Measurements from ENCODE around the gene GDNF.

GDNF gene

DNA sequence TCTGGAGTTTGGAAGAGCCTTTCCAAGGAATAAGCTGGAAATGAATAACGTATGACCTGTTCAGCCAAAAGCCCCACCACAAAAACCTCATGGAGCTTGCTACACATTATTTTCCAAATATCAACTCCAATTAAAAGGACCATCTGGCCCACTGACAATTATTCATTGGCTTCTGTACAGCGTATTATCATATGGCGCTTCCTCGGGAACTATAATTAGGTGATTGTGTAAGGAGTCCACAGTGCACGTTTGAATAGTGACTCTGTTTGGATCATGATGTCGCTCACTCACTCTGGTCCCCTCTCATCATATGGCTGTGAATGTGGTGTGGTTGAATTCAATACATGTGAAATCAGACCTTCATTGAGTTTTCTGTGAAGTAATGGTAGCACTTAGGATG lies 52.1 kb downstream of the GDNF start:
- TF ChIP-seq POLR2AphosphoS5 (IDR thresholded peaks at IDR 0.05; ENCODE audit: low read depth, low read length) (no peak), SIN3A (IDR thresholded peaks at IDR 0.05; ENCODE audit: borderline replicate concordance, insufficient read depth, low read length) (no peak), TAF1 (IDR thresholded peaks at IDR 0.05; ENCODE audit: borderline replicate concordance, insufficient read depth, low read length) (no peak), FOXP2 (optimal IDR thresholded peaks at IDR 0.05; ENCODE audit: borderline replicate concordance, extremely low read depth, extremely low read length, insufficient read depth) (no peak)
- TF ChIP-seq, protein P1, sequence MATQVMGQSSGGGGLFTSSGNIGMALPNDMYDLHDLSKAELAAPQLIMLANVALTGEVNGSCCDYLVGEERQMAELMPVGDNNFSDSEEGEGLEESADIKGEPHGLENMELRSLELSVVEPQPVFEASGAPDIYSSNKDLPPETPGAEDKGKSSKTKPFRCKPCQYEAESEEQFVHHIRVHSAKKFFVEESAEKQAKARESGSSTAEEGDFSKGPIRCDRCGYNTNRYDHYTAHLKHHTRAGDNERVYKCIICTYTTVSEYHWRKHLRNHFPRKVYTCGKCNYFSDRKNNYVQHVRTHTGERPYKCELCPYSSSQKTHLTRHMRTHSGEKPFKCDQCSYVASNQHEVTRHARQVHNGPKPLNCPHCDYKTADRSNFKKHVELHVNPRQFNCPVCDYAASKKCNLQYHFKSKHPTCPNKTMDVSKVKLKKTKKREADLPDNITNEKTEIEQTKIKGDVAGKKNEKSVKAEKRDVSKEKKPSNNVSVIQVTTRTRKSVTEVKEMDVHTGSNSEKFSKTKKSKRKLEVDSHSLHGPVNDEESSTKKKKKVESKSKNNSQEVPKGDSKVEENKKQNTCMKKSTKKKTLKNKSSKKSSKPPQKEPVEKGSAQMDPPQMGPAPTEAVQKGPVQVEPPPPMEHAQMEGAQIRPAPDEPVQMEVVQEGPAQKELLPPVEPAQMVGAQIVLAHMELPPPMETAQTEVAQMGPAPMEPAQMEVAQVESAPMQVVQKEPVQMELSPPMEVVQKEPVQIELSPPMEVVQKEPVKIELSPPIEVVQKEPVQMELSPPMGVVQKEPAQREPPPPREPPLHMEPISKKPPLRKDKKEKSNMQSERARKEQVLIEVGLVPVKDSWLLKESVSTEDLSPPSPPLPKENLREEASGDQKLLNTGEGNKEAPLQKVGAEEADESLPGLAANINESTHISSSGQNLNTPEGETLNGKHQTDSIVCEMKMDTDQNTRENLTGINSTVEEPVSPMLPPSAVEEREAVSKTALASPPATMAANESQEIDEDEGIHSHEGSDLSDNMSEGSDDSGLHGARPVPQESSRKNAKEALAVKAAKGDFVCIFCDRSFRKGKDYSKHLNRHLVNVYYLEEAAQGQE (IDR thresholded peaks at IDR 0.05; ENCODE audit: insufficient read depth in 1 of 2, low read depth in 2 of 2, low read length in 2 of 2), result no peak

DNA sequence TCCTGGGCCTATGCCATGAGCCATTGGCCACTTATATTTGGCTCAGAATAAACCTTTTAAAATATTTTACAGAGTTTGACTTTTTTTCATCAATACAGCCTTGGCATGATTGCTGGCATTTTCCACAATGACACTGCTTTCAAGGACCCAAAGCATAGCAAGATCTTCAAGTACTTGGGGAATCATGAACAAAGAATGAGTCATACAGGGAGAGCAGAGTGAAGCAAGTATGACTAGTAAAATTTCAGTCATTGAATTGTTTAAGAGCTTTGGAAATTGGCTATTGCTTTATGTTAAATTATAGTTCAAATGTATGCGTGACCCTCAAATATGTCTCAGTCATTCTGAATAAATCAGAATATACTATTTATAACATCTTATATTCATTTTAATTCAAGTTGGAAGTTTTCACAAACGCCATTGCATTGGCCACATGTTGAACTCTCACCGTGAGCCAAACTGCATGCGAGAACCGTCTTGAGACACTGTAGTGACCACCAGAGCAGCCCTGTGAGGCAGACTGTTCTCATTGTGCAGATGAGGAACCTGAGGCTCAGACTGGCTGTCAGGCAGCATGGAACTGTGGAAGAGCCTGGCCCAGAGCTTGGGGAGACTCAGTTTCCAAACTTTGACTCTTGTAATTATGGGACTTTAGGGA lies 52.9 kb downstream of the GDNF start:
- TF ChIP-seq SIN3A (IDR thresholded peaks at IDR 0.05; ENCODE audit: borderline replicate concordance, insufficient read depth, low read length) (no peak), POLR2AphosphoS5 (IDR thresholded peaks at IDR 0.05; ENCODE audit: low read depth, low read length) (no peak), TAF1 (IDR thresholded peaks at IDR 0.05; ENCODE audit: borderline replicate concordance, insufficient read depth, low read length) (no peak), FOXP2 (optimal IDR thresholded peaks at IDR 0.05; ENCODE audit: borderline replicate concordance, extremely low read depth, extremely low read length, insufficient read depth) (no peak)
- TF ChIP-seq, protein P1 (IDR thresholded peaks at IDR 0.05; ENCODE audit: insufficient read depth in 1 of 2, low read depth in 2 of 2, low read length in 2 of 2), result no peak

DNA sequence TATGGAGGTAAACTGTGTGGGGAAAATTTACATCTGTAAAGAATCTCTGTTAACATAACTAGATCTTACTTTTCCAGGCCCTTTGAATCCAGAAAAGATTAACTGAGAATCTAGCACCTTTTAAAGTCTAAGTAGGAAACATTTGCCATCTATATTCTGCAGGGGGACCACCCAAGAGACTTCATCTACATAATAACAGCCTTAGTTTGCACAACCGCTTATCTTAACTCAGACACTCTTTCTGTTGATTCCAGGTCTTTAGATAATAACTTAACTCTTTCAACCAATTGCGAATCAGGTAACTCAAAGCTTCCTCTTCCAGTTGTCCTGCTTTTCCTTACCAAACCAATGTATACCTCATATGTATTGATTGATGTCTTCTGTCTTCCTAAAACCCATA lies 53.4 kb downstream of the GDNF start:
- TF ChIP-seq, protein P1 (IDR thresholded peaks at IDR 0.05; ENCODE audit: insufficient read depth in 1 of 2, low read depth in 2 of 2, low read length in 2 of 2), result no peak
- no peak for TF ChIP-seq FOXP2 (optimal IDR thresholded peaks at IDR 0.05; ENCODE audit: borderline replicate concordance, extremely low read depth, extremely low read length, insufficient read depth)
- TF ChIP-seq POLR2AphosphoS5 (IDR thresholded peaks at IDR 0.05; ENCODE audit: low read depth, low read length), result no peak
- TF ChIP-seq SIN3A (IDR thresholded peaks at IDR 0.05; ENCODE audit: borderline replicate concordance, insufficient read depth, low read length), result no peak
- no peak for TF ChIP-seq TAF1 (IDR thresholded peaks at IDR 0.05; ENCODE audit: borderline replicate concordance, insufficient read depth, low read length)

DNA sequence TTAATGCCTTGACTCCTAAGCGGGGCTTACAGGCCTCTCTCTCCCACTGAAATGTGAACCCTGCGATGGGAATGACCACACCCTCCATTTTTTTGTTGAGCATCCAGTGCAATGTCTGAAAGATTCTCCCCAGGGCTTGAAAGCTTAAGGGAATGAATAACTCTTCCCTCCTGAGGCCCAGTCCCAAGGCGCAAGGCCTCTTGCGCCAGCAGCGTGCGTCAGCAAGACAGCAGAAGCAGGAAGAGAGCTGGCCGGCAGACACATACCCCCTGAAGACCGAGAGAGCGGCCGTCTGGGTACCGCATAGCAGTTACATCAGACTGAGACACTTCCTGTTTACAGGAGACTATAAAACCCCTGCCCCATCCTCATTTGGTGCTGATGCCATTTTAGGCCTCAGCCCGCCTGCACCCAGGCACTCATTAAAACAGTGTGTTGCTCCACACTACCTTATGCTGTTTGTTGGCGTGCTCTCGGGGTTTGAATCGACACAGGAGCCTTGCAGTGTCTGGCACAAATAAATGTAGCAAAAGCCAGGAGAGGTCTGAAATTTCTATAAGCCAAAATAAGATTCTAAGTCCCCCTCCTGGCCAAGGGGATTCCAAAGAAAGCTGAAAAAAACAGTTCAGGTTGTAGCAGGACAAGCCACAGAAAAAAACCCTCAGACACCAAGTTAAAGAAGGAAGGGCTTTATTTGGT lies 62.3 kb downstream of the GDNF start:
- no peak for TF ChIP-seq TAF1 (IDR thresholded peaks at IDR 0.05; ENCODE audit: borderline replicate concordance, insufficient read depth, low read length)
- TF ChIP-seq, protein P1 (IDR thresholded peaks at IDR 0.05; ENCODE audit: insufficient read depth in 1 of 2, low read depth in 2 of 2, low read length in 2 of 2), result no peak
- peak; percentile 35 for TF ChIP-seq FOXP2 (optimal IDR thresholded peaks at IDR 0.05; ENCODE audit: borderline replicate concordance, extremely low read depth, extremely low read length, insufficient read depth)
